H9 (cell line): ENCODE measurements around the gene MARCHF9. TPM values are rescaled to one million over a fixed set of nuclear protein-coding genes. Genes with fewer than 3 reads are reported as not detected.

Source experiments
- DNase-seq: peaks from one replicate; pipeline ENCODE4 v3.0.0-alpha.2; 2017
- H2AFZ ChIP-seq: one replicate; pipeline ENCODE4 v1.6.1; 2013; ENCODE audit warnings: mild to moderate bottlenecking, low read length, control low read depth, moderate library complexity
- H2AK5ac ChIP-seq: 2 replicates; pipeline ENCODE4 v1.6.1; 2013; ENCODE audit warnings: low read length, control low read depth, mixed read lengths; ENCODE audit not compliant: insufficient read length
- H2BK120ac ChIP-seq: one replicate; pipeline ENCODE4 v1.6.1; 2013; ENCODE audit warnings: low read depth, mild to moderate bottlenecking, low read length, control low read depth, inconsistent platforms; ENCODE audit not compliant: poor library complexity, severe bottlenecking
- H2BK12ac ChIP-seq: 2 replicates; pipeline ENCODE4 v1.6.1; 2013; ENCODE audit warnings: low read length, control low read depth, mixed read lengths, low read depth; ENCODE audit not compliant: insufficient read length
- H2BK15ac ChIP-seq: 2 replicates; pipeline ENCODE4 v1.6.1; 2013; ENCODE audit warnings: low read depth, low read length, control low read depth
- H2BK20ac ChIP-seq: one replicate; pipeline ENCODE4 v1.6.1; 2013; ENCODE audit warnings: low read depth, mild to moderate bottlenecking, low read length, control low read depth, inconsistent platforms; ENCODE audit not compliant: poor library complexity, severe bottlenecking
- H2BK5ac ChIP-seq: 2 replicates; pipeline ENCODE4 v1.6.1; 2013; ENCODE audit warnings: low read length, control low read depth, mixed read lengths; ENCODE audit not compliant: insufficient read length
- H3K14ac ChIP-seq: 2 replicates; pipeline ENCODE4 v1.6.1; 2013; ENCODE audit warnings: low read length, control low read depth; ENCODE audit not compliant: insufficient read depth
- H3K18ac ChIP-seq: 2 replicates; pipeline ENCODE4 v1.6.1; 2013; ENCODE audit warnings: low read depth, mild to moderate bottlenecking, mixed read lengths, low read length, control low read depth; ENCODE audit not compliant: insufficient read length
- H3K23ac ChIP-seq: 2 replicates; pipeline ENCODE4 v1.6.1; 2013; ENCODE audit warnings: low read length, control low read depth, mixed read lengths, low read depth; ENCODE audit not compliant: insufficient read length
- H3K23me2 ChIP-seq: 2 replicates; pipeline ENCODE4 v1.6.1; 2013; ENCODE audit warnings: low read depth, mild to moderate bottlenecking, mixed read lengths, low read length, control low read depth; ENCODE audit not compliant: insufficient read length, poor library complexity, severe bottlenecking
- H3K27ac ChIP-seq: 2 replicates; pipeline ENCODE4 v1.5.1; 2013; ENCODE audit warnings: low read length, control low read depth, mixed read lengths, low read depth; ENCODE audit not compliant: insufficient read length
- H3K27me3 ChIP-seq: 2 replicates; pipeline ENCODE4 v1.6.1; 2013; ENCODE audit warnings: low read length, control low read depth, inconsistent platforms; ENCODE audit not compliant: insufficient read depth
- H3K4ac ChIP-seq: 2 replicates; pipeline ENCODE4 v1.6.1; 2013; ENCODE audit warnings: low read depth, mild to moderate bottlenecking, control low read depth, inconsistent platforms, low read length, moderate library complexity
- H3K4me1 ChIP-seq: 2 replicates; pipeline ENCODE4 v1.6.1; 2013; ENCODE audit warnings: low read length, control low read depth, inconsistent platforms; ENCODE audit not compliant: insufficient read depth
- H3K4me2 ChIP-seq: 2 replicates; pipeline ENCODE4 v1.6.1; 2013; ENCODE audit warnings: low read length, control low read depth, mixed read lengths; ENCODE audit not compliant: insufficient read length, insufficient read depth
- H3K56ac ChIP-seq: 2 replicates; pipeline ENCODE4 v1.6.1; 2013; ENCODE audit warnings: low read depth, mild to moderate bottlenecking, mixed read lengths, low read length, control low read depth; ENCODE audit not compliant: insufficient read length
- H3K79me1 ChIP-seq: 2 replicates; pipeline ENCODE4 v1.6.1; 2013; ENCODE audit warnings: low read depth, mild to moderate bottlenecking, moderate library complexity, low read length, control low read depth, inconsistent platforms; ENCODE audit not compliant: insufficient read depth, poor library complexity, severe bottlenecking
- H3K79me2 ChIP-seq: 2 replicates; pipeline ENCODE4 v1.6.1; 2013; ENCODE audit warnings: low read length, control low read depth, inconsistent platforms; ENCODE audit not compliant: insufficient read depth
- H3K9ac ChIP-seq: 2 replicates; pipeline ENCODE4 v1.6.1; 2013; ENCODE audit warnings: low read length, control low read depth, mixed read lengths; ENCODE audit not compliant: insufficient read length; ENCODE audit errors: extremely low read depth
- H3K9me3 ChIP-seq: one replicate; pipeline ENCODE4 v1.6.1; 2013; ENCODE audit warnings: low read depth, low read length, inconsistent platforms; ENCODE audit not compliant: control insufficient read depth
- H3T11ph ChIP-seq: one replicate; pipeline ENCODE4 v1.6.1; 2013; ENCODE audit warnings: mild to moderate bottlenecking, low read length, control low read depth, inconsistent platforms
- H4K20me1 ChIP-seq: one replicate; pipeline ENCODE4 v1.6.1; 2013; ENCODE audit not compliant: control insufficient read depth, insufficient read length, insufficient read depth
- H4K5ac ChIP-seq: 2 replicates; pipeline ENCODE4 v1.6.1; 2013; ENCODE audit warnings: low read depth, mild to moderate bottlenecking, mixed read lengths, low read length, control low read depth; ENCODE audit not compliant: insufficient read length
- H4K8ac ChIP-seq: replicated peaks from 2 replicates; pipeline ENCODE4 v1.6.1; 2013; ENCODE audit warnings: low read length, control low read depth, mixed read lengths, low read depth; ENCODE audit not compliant: insufficient read length
- H4K91ac ChIP-seq: 2 replicates; pipeline ENCODE4 v1.6.1; 2013; ENCODE audit warnings: low read depth, mild to moderate bottlenecking, moderate library complexity, mixed read lengths, low read length, control low read depth; ENCODE audit not compliant: insufficient read length
- H3K27ac Mint-ChIP-seq, 3 experiments: 2 replicates in 2 of 3; 3 replicates in 1 of 3; pipeline ENCODE4 v1.8.0; 2020 to 2021; ENCODE audit warnings: mixed read lengths in 3 of 3, mild to moderate bottlenecking in 1 of 3, moderate library complexity in 1 of 3
- H3K27me3 Mint-ChIP-seq: 2 replicates; pipeline ENCODE4 v1.8.0; 2021; ENCODE audit warnings: low read depth, mild to moderate bottlenecking, moderate library complexity, mixed read lengths
- H3K36me3 Mint-ChIP-seq, 3 experiments: 2 replicates in 2 of 3; 3 replicates in 1 of 3; pipeline ENCODE4 v1.8.0; 2020 to 2021; ENCODE audit warnings: low read depth in 3 of 3, mixed read lengths in 3 of 3; ENCODE audit not compliant: insufficient read depth in 1 of 3
- H3K4me1 Mint-ChIP-seq, 2 experiments: 2 replicates each; pipeline ENCODE4 v1.8.0; 2020; ENCODE audit warnings: mixed read lengths in 2 of 2
- H3K4me3 Mint-ChIP-seq, 2 experiments: 2 replicates in 1 of 2; 3 replicates in 1 of 2; pipeline ENCODE4 v1.8.0; 2020 to 2021; ENCODE audit warnings: mild to moderate bottlenecking in 2 of 2, mixed read lengths in 2 of 2, moderate library complexity in 1 of 2
- H3K9me3 Mint-ChIP-seq, 2 experiments: 2 replicates in 1 of 2; 3 replicates in 1 of 2; pipeline ENCODE4 v1.8.0; 2020; ENCODE audit warnings: mild to moderate bottlenecking in 2 of 2, mixed read lengths in 2 of 2, moderate library complexity in 1 of 2
- WGBS: extraction: QIAGEN DNeasy Blood & Tissue Kit; methylation state at CpG from one replicate; pipeline ENCODE4 v1.1.7; 2013; ENCODE audit warnings: missing lambda C conversion rate, low lambda C conversion rate, mixed read lengths; ENCODE audit not compliant: insufficient read length; ENCODE audit errors: extremely low coverage; 5-methylcytosine and 5-hydroxymethylcytosine counted together
- total RNA-seq: library from RNA; stranded (reverse); gene quantifications from 2 replicates; pipeline ENCODE4 v1.2.1, GENCODE V29; 2021
- TF ChIP-seq, protein P1 (sequence below): fragments of 200-600 bp; sonication (generic); conservative IDR thresholded peaks from 3 replicates; pipeline ENCODE4 v1.8.0; 2021; ENCODE audit warnings: antibody characterized with exemption, mild to moderate bottlenecking

The MARCHF9 gene
- total RNA-seq, 1 experiment from 2014 or later = 20.5 TPM

DNA sequence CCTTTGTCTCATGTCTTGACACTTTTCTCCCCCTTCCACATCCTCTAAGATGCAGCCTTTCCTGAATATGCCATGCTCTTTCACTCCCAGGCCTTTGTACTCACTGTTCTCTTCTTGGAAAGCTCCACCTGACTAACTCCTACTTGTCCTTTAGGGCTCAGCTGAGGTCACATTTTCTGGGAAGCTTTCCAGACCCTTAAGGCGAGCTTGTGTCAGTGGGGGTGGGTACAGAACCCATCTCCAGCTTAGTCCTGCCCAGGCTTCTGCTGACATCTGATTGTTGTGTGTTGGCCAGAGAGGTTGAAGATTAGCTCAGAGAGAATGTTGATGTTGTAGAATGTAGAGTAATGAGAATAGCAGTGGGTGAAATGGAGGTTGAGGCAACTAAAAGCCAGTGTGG is 24.8 kb downstream of the MARCHF9 start:
- Mint-ChIP-seq H3K4me3 (no peak overlapping the region), H3K36me3 (peaks cover 5 to 15% (median 6%) of the 10 kb centered on the region in 3 experiments), H3K4me1 (peaks cover 4 to 7% of the 10 kb centered on the region in 2 experiments), H3K27me3 (no peaks in the 10 kb centered on the region; the same call in 1 of the 2 replicates), H3K9me3 (peaks cover 0 to 3% of the 10 kb centered on the region in 2 experiments; a peak in 2 of 5 replicates), H3K27ac (no peak overlapping the region)
- no peak overlapping the region for H3K14ac ChIP-seq
- H2BK12ac ChIP-seq = no peak overlapping the region
- H3K27ac ChIP-seq = no peak overlapping the region
- H4K8ac ChIP-seq = no peak overlapping the region
- no peak overlapping the region for H2AFZ ChIP-seq
- H4K5ac ChIP-seq = no peak overlapping the region
- H3T11ph ChIP-seq = no peak overlapping the region
- no peak overlapping the region for H2BK5ac ChIP-seq
- no peak overlapping the region for H3K9ac ChIP-seq
- H4K20me1 ChIP-seq = no peaks in the 10 kb centered on the region
- H3K79me1 ChIP-seq = no peaks in the 10 kb centered on the region
- no peak overlapping the region for H3K4me2 ChIP-seq
- no peak overlapping the region for H2BK15ac ChIP-seq
- no peak overlapping the region for H3K56ac ChIP-seq
- no peak overlapping the region for H2BK120ac ChIP-seq
- no peak overlapping the region for H3K18ac ChIP-seq
- TF ChIP-seq, protein P1, sequence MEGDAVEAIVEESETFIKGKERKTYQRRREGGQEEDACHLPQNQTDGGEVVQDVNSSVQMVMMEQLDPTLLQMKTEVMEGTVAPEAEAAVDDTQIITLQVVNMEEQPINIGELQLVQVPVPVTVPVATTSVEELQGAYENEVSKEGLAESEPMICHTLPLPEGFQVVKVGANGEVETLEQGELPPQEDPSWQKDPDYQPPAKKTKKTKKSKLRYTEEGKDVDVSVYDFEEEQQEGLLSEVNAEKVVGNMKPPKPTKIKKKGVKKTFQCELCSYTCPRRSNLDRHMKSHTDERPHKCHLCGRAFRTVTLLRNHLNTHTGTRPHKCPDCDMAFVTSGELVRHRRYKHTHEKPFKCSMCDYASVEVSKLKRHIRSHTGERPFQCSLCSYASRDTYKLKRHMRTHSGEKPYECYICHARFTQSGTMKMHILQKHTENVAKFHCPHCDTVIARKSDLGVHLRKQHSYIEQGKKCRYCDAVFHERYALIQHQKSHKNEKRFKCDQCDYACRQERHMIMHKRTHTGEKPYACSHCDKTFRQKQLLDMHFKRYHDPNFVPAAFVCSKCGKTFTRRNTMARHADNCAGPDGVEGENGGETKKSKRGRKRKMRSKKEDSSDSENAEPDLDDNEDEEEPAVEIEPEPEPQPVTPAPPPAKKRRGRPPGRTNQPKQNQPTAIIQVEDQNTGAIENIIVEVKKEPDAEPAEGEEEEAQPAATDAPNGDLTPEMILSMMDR = no peak
- H3K23me2 ChIP-seq = peaks cover 5% of the 10 kb centered on the region
- WGBS = no CpG with 5 or more reads among the region's 1 CpG
- H3K27me3 ChIP-seq = no peaks in the 10 kb centered on the region
- no peak overlapping the region for H2BK20ac ChIP-seq
- H4K91ac ChIP-seq = no peak overlapping the region
- H3K23ac ChIP-seq = no peak overlapping the region
- no peaks in the 10 kb centered on the region for H3K4me1 ChIP-seq
- no peak overlapping the region for H3K4ac ChIP-seq
- H3K9me3 ChIP-seq = no peaks in the 10 kb centered on the region
- no peak for DNase-seq
- no peak overlapping the region for H2AK5ac ChIP-seq
- H3K79me2 ChIP-seq = no peaks in the 10 kb centered on the region; the same call in 1 of the 2 replicates
